WI38 (cell line): Measurements from ENCODE around the gene GTF2A1.

ENCODE experiments used
- H3K4me3 ChIP-seq: 2 replicates; pipeline ENCODE4 v1.5.1; 2011; ENCODE audit warnings: low read depth, mild to moderate bottlenecking, control low read depth, low read length
- CTCF ChIP-seq: IDR thresholded peaks from 2 replicates; pipeline ENCODE4 v1.5.1; 2012; ENCODE audit warnings: low read depth, mild to moderate bottlenecking, control low read depth, low read length

Gene GTF2A1

GRCh38 chr14:81200054-81200453, 20.7 kb downstream of the GTF2A1 start:
- H3K4me3 ChIP-seq: no peak overlapping the region
- no peak for TF ChIP-seq CTCF

GRCh38 chr14:81199084-81199483, 21.7 kb downstream of the GTF2A1 start:
- no peak overlapping the region for H3K4me3 ChIP-seq
- no peak for TF ChIP-seq CTCF

GRCh38 chr14:81198651-81199050, 22.1 kb downstream of the GTF2A1 start:
- TF ChIP-seq CTCF: no peak
- no peak overlapping the region for H3K4me3 ChIP-seq

- no peak for TF ChIP-seq CTCF
- no peak overlapping the region for H3K4me3 ChIP-seq
These were observed 26.7 kb downstream of the GTF2A1 start for GRCh38 chr14:81193924-81194633.

- H3K4me3 ChIP-seq: no peak overlapping the region
- TF ChIP-seq CTCF: no peak
These were observed 28.2 kb downstream of the GTF2A1 start for GRCh38 chr14:81192594-81192993.

- H3K4me3 ChIP-seq: no peak overlapping the region
- no peak for TF ChIP-seq CTCF
These were observed 32.8 kb downstream of the GTF2A1 start for GRCh38 chr14:81187832-81188522.

GRCh38 chr14:81179631-81180030, 41.1 kb downstream of the GTF2A1 start:
- no peak overlapping the region for H3K4me3 ChIP-seq
- no peak for TF ChIP-seq CTCF
